CD14-positive monocyte (primary cell): Measurements from ENCODE around the gene TRIM33. TPM values are rescaled to one million over a fixed set of nuclear protein-coding genes. Genes with fewer than 3 reads are reported as not detected.

Source experiments
- DNase-seq, 3 donors: peaks; one replicate each; pipeline ENCODE4 v3.0.0-alpha.2; 2011 to 2022
- H2AFZ ChIP-seq: 2 replicates; pipeline ENCODE4 v1.6.0; 2012; ENCODE audit warnings: mild to moderate bottlenecking, low read depth, low read length, inconsistent platforms; ENCODE audit not compliant: insufficient read depth, poor library complexity, severe bottlenecking
- H3K27ac ChIP-seq, 2 donors: 1 replicate in 1 of 2; 2 replicates in 1 of 2; pipeline ENCODE4 v1.5.1; 2012 to 2013; ENCODE audit warnings: low read length in 2 of 2, control low read depth in 1 of 2, inconsistent platforms in 1 of 2, low read depth in 1 of 2, mild to moderate bottlenecking in 1 of 2
- H3K27me3 ChIP-seq, 2 donors: one replicate each; pipeline versions ENCODE4 v1.6.0 to v1.6.1; 2011 to 2013; ENCODE audit warnings: low read length in 2 of 2; ENCODE audit not compliant: control insufficient read depth in 2 of 2, insufficient read depth in 2 of 2
- H3K36me3 ChIP-seq, 2 donors: replicated peaks in 1 of 2; 1 replicate in 1 of 2; 2 replicates in 1 of 2; pipeline versions ENCODE4 v1.5.1 to v1.6.1; 2012 to 2013; ENCODE audit warnings: low read length in 2 of 2, control low read depth in 1 of 2, inconsistent platforms in 1 of 2, mild to moderate bottlenecking in 1 of 2; ENCODE audit not compliant: insufficient read depth in 2 of 2, control insufficient read depth in 1 of 2
- H3K4me1 ChIP-seq, 2 donors: 1 replicate in 1 of 2; 2 replicates in 1 of 2; pipeline versions ENCODE4 v1.5.1 to v1.6.1; 2012 to 2013; ENCODE audit warnings: low read length in 2 of 2, control low read depth in 1 of 2, inconsistent platforms in 1 of 2, mild to moderate bottlenecking in 1 of 2, moderate library complexity in 1 of 2; ENCODE audit not compliant: insufficient read depth in 2 of 2, control insufficient read depth in 1 of 2
- H3K4me2 ChIP-seq: replicated peaks from 2 replicates; pipeline ENCODE3; 2012; ENCODE audit warnings: low read length, moderate library complexity, mild to moderate bottlenecking; ENCODE audit not compliant: poor library complexity, severe bottlenecking; ENCODE audit errors: extremely low read depth
- H3K4me3 ChIP-seq, 3 experiments: fragments of 200-600 bp in 1 of 3; sonication (generic) in 1 of 3; replicated peaks in 1 of 3; 1 replicate in 2 of 3; 2 replicates in 1 of 3; pipeline ENCODE4 v1.5.1; 2011 to 2013; ENCODE audit warnings: low read length in 3 of 3, mild to moderate bottlenecking in 3 of 3, control low read depth in 2 of 3, low read depth in 2 of 3, inconsistent platforms in 1 of 3, moderate library complexity in 1 of 3
- H3K79me2 ChIP-seq: 2 replicates; pipeline ENCODE4 v1.6.0; 2012; ENCODE audit warnings: mild to moderate bottlenecking, control low read depth, inconsistent platforms, low read length, moderate library complexity; ENCODE audit not compliant: insufficient read depth
- H3K9ac ChIP-seq: 2 replicates; pipeline ENCODE4 v1.6.0; 2017; ENCODE audit warnings: low read length, mild to moderate bottlenecking; ENCODE audit not compliant: insufficient read depth, poor library complexity, severe bottlenecking
- H3K9me3 ChIP-seq, 2 donors: replicated peaks in 1 of 2; 1 replicate in 1 of 2; 2 replicates in 1 of 2; pipeline versions ENCODE4 v1.5.1 to v1.6.1; 2012 to 2013; ENCODE audit warnings: low read length in 2 of 2, control low read depth in 1 of 2; ENCODE audit not compliant: control insufficient read depth in 1 of 2, insufficient read depth in 1 of 2
- H4K20me1 ChIP-seq: 2 replicates; pipeline ENCODE4 v1.6.0; 2012; ENCODE audit warnings: mild to moderate bottlenecking, low read length, control low read depth, moderate library complexity; ENCODE audit not compliant: insufficient read depth
- H3K27ac Mint-ChIP-seq, 7 donors: one replicate each; pipeline ENCODE4 v1.8.0; 2020; ENCODE audit warnings: mild to moderate bottlenecking in 7 of 7, mixed read lengths in 7 of 7, moderate library complexity in 6 of 7, inconsistent platforms in 2 of 7
- H3K27me3 Mint-ChIP-seq, 3 donors: one replicate each; pipeline ENCODE4 v1.8.0; 2021 to 2022; ENCODE audit warnings: low read depth in 3 of 3, mild to moderate bottlenecking in 3 of 3, mixed read lengths in 3 of 3, moderate library complexity in 3 of 3, inconsistent platforms in 1 of 3
- H3K36me3 Mint-ChIP-seq, 2 donors: one replicate each; pipeline ENCODE4 v1.8.0; 2020; ENCODE audit warnings: mixed read lengths in 2 of 2, inconsistent platforms in 1 of 2, mild to moderate bottlenecking in 1 of 2
- H3K4me1 Mint-ChIP-seq: one replicate; pipeline ENCODE4 v1.8.0; 2020; ENCODE audit warnings: mild to moderate bottlenecking, mixed read lengths
- H3K4me3 Mint-ChIP-seq, 2 donors: one replicate each; pipeline ENCODE4 v1.8.0; 2020; ENCODE audit warnings: mild to moderate bottlenecking in 2 of 2, mixed read lengths in 2 of 2, moderate library complexity in 1 of 2
- H3K9me3 Mint-ChIP-seq, 7 donors: one replicate each; pipeline ENCODE4 v1.8.0; 2020 to 2022; ENCODE audit warnings: mixed read lengths in 7 of 7, mild to moderate bottlenecking in 6 of 7, moderate library complexity in 6 of 7, inconsistent platforms in 2 of 7
- CTCF ChIP-seq: fragments of 200-600 bp; IDR thresholded peaks from one replicate; pipeline ENCODE4 v1.8.0; 2022; ENCODE audit warnings: antibody characterized with exemption, mild to moderate bottlenecking
- WGBS: methylation state at CpG from one replicate; pipeline ENCODE4 v1.1.5; 2013; ENCODE audit warnings: missing lambda C conversion rate; ENCODE audit not compliant: insufficient coverage; 5-methylcytosine and 5-hydroxymethylcytosine counted together
- intact Hi-C, 2 donors: fragments of 100-400 bp; cut with micrococcal nuclease; formaldehyde crosslinking; loops; one replicate each; pipeline versions ENCODE4 v1.15.0 to v1.15.1; 2023
- polyA plus RNA-seq, 3 donors: library from polyadenylated mRNA; depleted of rRNA in 1 of 3; unstranded in 2 of 3; stranded (reverse) in 1 of 3; fragments of 300-500 nt in 2 of 3; fragments of >200 nt in 1 of 3; fragmentation: Illumina TruSeq in 2 of 3; gene quantifications; 1 replicate in 2 of 3; 2 replicates in 1 of 3; pipeline ENCODE4 v1.2.3, GENCODE V29; 2012 to 2021

TRIM33 gene
- polyA plus RNA-seq, 3 donors = 11.8 to 16.5 (median 13.7) TPM

- H3K9ac ChIP-seq = no peak overlapping the region
- WGBS = no CpG with 5 or more reads among the region's 1 CpG
- no peak overlapping the region for H3K4me2 ChIP-seq
These were observed 124.0 kb downstream of the TRIM33 start for GRCh38 chr1:114387010-114387360.

GRCh38 chr1:114386129-114387009 lies 124.6 kb downstream of the TRIM33 start:
- H3K27ac Mint-ChIP-seq = no peak overlapping the region
- peaks cover 18 to 54% (median 36%) of the 10 kb centered on the region in 7 donors for H3K9me3 Mint-ChIP-seq
- peaks cover 11 to 16% of the 10 kb centered on the region in 2 donors for H3K36me3 Mint-ChIP-seq
- no peak overlapping the region for H3K4me3 ChIP-seq
- H2AFZ ChIP-seq = no peak overlapping the region
- H3K9ac ChIP-seq = no peak overlapping the region
- no peak for TF ChIP-seq CTCF
- 100% methylated on average over 1 of the region's 3 CpGs for WGBS
- no peak for DNase-seq
- peaks cover 0 to 3% (median 0%) of the 10 kb centered on the region in 3 donors for H3K27me3 Mint-ChIP-seq
- H3K4me1 Mint-ChIP-seq = no peaks in the 10 kb centered on the region
- no peak overlapping the region for H3K4me3 Mint-ChIP-seq
- H3K27me3 ChIP-seq = no peaks in the 10 kb centered on the region
- no peaks in the 10 kb centered on the region for H3K79me2 ChIP-seq
- no peaks in the 10 kb centered on the region for H4K20me1 ChIP-seq
- no peak overlapping the region for H3K27ac ChIP-seq
- no peak overlapping the region for H3K4me2 ChIP-seq
- intact Hi-C loops = no loop called here
- H3K9me3 ChIP-seq = peaks cover 20 to 26% of the 10 kb centered on the region in 2 donors
- H3K36me3 ChIP-seq = peaks cover 0 to 13% of the 10 kb centered on the region in 2 donors
- no peaks in the 10 kb centered on the region for H3K4me1 ChIP-seq

More at GRCh38 chr1:114387010-114387360, 124.0 kb downstream of the TRIM33 start:
- Mint-ChIP-seq H3K4me1 (no peaks in the 10 kb centered on the region), H3K36me3 (peaks cover 18 to 22% of the 10 kb centered on the region in 2 donors), H3K9me3 (peaks cover 18 to 50% (median 36%) of the 10 kb centered on the region in 7 donors), H3K27ac (no peak overlapping the region), H3K27me3 (peaks cover 0 to 3% (median 0%) of the 10 kb centered on the region in 3 donors), H3K4me3 (no peak overlapping the region)
- Histone ChIP-seq H3K36me3 (peaks cover 0 to 19% of the 10 kb centered on the region in 2 donors), H3K27me3 (no peaks in the 10 kb centered on the region), H3K27ac (no peak overlapping the region), H3K4me1 (no peaks in the 10 kb centered on the region), H2AFZ (no peak overlapping the region), H3K9me3 (peaks cover 20 to 26% of the 10 kb centered on the region in 2 donors), H3K4me3 (no peak overlapping the region), H3K79me2 (no peaks in the 10 kb centered on the region), H4K20me1 (no peaks in the 10 kb centered on the region)
- no peak for TF ChIP-seq CTCF
- intact Hi-C loops = no loop called here
- no peak for DNase-seq
